ENCODE data around the gene EMC7. TPM values are rescaled to one million over a fixed set of nuclear protein-coding genes. Genes with fewer than 3 reads are reported as not detected.

EMC7 gene
- total and polyA plus RNA-seq, 3 donors from 2014 or later: 73.2 to 170 (median 74.6) TPM

DNA sequence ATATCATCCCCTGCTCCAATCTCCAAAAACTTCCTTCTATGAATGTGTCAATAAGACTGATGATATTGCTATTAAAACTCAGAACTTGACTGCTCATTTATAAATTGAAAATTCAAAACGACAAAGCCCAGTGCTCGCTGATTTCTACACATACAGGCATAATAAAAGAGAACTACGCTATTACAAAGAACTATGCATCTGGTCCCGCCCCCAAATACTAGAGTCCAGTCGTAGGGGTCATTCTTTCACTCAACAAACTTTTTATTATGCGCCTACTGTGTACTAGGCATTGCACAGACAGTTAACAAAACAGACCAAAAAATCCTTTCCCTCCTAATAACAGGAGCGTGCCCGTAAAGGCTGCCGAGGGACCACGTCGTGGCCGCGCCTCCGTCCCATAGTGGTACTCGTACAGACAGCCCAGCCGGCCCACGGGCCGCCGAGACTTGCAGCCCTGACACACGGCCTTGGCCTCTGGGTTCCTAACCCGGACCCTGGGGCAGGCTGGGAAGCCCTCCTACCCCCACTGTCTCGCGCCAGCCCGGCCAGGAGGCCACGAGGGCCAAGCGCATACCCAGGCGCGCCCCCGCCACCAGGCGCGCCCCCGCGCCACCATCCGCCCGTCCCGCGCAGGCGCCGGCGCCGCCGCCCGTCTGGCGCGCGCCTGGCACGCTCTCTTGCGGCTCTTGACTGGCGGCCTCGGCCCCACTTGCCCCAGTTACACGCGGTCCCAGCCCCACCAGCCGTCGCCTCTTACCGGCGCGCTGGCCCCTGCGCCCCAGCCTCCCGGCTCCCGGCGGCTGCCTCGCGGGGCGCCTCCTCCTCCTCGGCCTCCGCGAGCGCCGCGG, 63.4 kb downstream of the EMC7 start:
- Histone ChIP-seq H3K27me3 (no peaks in the 10 kb centered on the region), H3K36me3 (ENCODE audit: low read depth, missing control alignments) (no peaks in the 10 kb centered on the region), H3K27ac (peak overlapping the region; percentile 82 to 98), H3K9me3 (no peaks in the 10 kb centered on the region), H3K4me1 (peaks cover 4% of the 10 kb centered on the region), H3K4me3 (peak overlapping the region; percentile 81 to 83)
- peak; percentile 89 for DNase-seq
- 0 to 1% methylated on average over 20 to 66 of the region's 70 CpGs for WGBS, 2 donors
- TF ChIP-seq POLR2A (IDR thresholded peaks at IDR 0.05): no peak
- TF ChIP-seq, protein P1, sequence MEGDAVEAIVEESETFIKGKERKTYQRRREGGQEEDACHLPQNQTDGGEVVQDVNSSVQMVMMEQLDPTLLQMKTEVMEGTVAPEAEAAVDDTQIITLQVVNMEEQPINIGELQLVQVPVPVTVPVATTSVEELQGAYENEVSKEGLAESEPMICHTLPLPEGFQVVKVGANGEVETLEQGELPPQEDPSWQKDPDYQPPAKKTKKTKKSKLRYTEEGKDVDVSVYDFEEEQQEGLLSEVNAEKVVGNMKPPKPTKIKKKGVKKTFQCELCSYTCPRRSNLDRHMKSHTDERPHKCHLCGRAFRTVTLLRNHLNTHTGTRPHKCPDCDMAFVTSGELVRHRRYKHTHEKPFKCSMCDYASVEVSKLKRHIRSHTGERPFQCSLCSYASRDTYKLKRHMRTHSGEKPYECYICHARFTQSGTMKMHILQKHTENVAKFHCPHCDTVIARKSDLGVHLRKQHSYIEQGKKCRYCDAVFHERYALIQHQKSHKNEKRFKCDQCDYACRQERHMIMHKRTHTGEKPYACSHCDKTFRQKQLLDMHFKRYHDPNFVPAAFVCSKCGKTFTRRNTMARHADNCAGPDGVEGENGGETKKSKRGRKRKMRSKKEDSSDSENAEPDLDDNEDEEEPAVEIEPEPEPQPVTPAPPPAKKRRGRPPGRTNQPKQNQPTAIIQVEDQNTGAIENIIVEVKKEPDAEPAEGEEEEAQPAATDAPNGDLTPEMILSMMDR (IDR thresholded peaks at IDR 0.05): no peak
- intact Hi-C loops (cut with DNase I; ENCODE audit: low total_unique reads): no loop called here

Other genes with a start within 250 kb of the EMC7 start
- under 1 TPM; 0.81 to 0.94 TPM for gene CHRM5, start 133.4 kb downstream of the EMC7 start, total RNA-seq
- gene CHRM5, start 133.4 kb downstream of the EMC7 start, polyA plus RNA-seq (ENCODE audit: insufficient read depth, low read depth, low replicate concordance): 1.3 TPM
- 10 to 100 TPM; 25.4 to 35.1 TPM for gene AVEN, start 62.7 kb downstream of the EMC7 start, total RNA-seq
- 23.4 TPM for gene AVEN, start 62.7 kb downstream of the EMC7 start, polyA plus RNA-seq (ENCODE audit: insufficient read depth, low read depth, low replicate concordance)
- 1 to 10 TPM; 1.5 to 2.8 TPM for gene PGBD4, start 221 bp upstream of the EMC7 start, total RNA-seq
- gene PGBD4, start 221 bp upstream of the EMC7 start, polyA plus RNA-seq (ENCODE audit: insufficient read depth, low read depth, low replicate concordance): 2.7 TPM
- 100 to 1,000 TPM in 1 of 2 donors, 10 to 100 TPM in 1; 83.7 to 107 TPM for gene KATNBL1, start 108.2 kb upstream of the EMC7 start, total RNA-seq
- 31.3 TPM for gene KATNBL1, start 108.2 kb upstream of the EMC7 start, polyA plus RNA-seq (ENCODE audit: insufficient read depth, low read depth, low replicate concordance)
- 100 to 1,000 TPM; 103 to 124 TPM for gene EMC4, start 123.2 kb upstream of the EMC7 start, total RNA-seq
- gene EMC4, start 123.2 kb upstream of the EMC7 start, polyA plus RNA-seq (ENCODE audit: insufficient read depth, low read depth, low replicate concordance): 142 TPM
- gene SLC12A6, start 235.9 kb upstream of the EMC7 start, total RNA-seq: 10 to 100 TPM; 72.8 to 77.2 TPM
- gene SLC12A6, start 235.9 kb upstream of the EMC7 start, polyA plus RNA-seq (ENCODE audit: insufficient read depth, low read depth, low replicate concordance): 106 TPM
- gene NOP10, start 241.3 kb upstream of the EMC7 start, total RNA-seq: 10 to 100 TPM; 75.5 to 79.8 TPM
- gene NOP10, start 241.3 kb upstream of the EMC7 start, polyA plus RNA-seq (ENCODE audit: insufficient read depth, low read depth, low replicate concordance): 86.2 TPM
- gene NUTM1, start 241.5 kb upstream of the EMC7 start, total RNA-seq: 10 to 100 TPM; 17.8 to 23.4 TPM
- 39.7 TPM for gene NUTM1, start 241.5 kb upstream of the EMC7 start, polyA plus RNA-seq (ENCODE audit: insufficient read depth, low read depth, low replicate concordance)

Data from testis (tissue), 3 donors.